GM18868 (cell line): ENCODE data around the gene CYTH3.
"Not testable (repeated sequence)": the region's sequence is repeated elsewhere in the genome, so short reads cannot be mapped to it uniquely, and the experiment has no call there.

ENCODE experiments used
- ATAC-seq: cut with Tn5 transposase; IDR thresholded peaks from one replicate; pipeline ENCODE4 v1.9.1; 2021; ENCODE audit warnings: mild to moderate bottlenecking, moderate library complexity; ENCODE audit not compliant: unreplicated experiment

Gene CYTH3

GRCh38 chr7:6234384-6234783 lies 38.0 kb downstream of the CYTH3 start:
- ATAC-seq, result peak; percentile 89

GRCh38 chr7:6232534-6232933 lies 39.9 kb downstream of the CYTH3 start:
- ATAC-seq, result no peak

GRCh38 chr7:6232116-6232515 lies 40.3 kb downstream of the CYTH3 start:
- no peak for ATAC-seq

- no peak for ATAC-seq
Observed at GRCh38 chr7:6231184-6231583, 41.2 kb downstream of the CYTH3 start.

- not testable (repeated sequence) for ATAC-seq
Observed at GRCh38 chr7:6229284-6229683, 43.1 kb downstream of the CYTH3 start.

- ATAC-seq, result peak; percentile 90
Observed at GRCh38 chr7:6228361-6229229, 43.8 kb downstream of the CYTH3 start.

- no peak for ATAC-seq
Observed at GRCh38 chr7:6227294-6227846, 45.1 kb downstream of the CYTH3 start.

- no peak for ATAC-seq
Observed at GRCh38 chr7:6226194-6226799, 46.1 kb downstream of the CYTH3 start.

GRCh38 chr7:6223411-6223810 lies 49.0 kb downstream of the CYTH3 start:
- ATAC-seq, result not testable (repeated sequence)

- not testable (repeated sequence) for ATAC-seq
Observed at GRCh38 chr7:6223010-6223409, 49.4 kb downstream of the CYTH3 start.

- ATAC-seq, result peak; percentile 70
Observed at GRCh38 chr7:6221340-6222319, 50.8 kb downstream of the CYTH3 start.

GRCh38 chr7:6218329-6218728 lies 54.1 kb downstream of the CYTH3 start:
- ATAC-seq, result no peak

- no peak for ATAC-seq
Observed at GRCh38 chr7:6212008-6212407, 60.4 kb downstream of the CYTH3 start.

- ATAC-seq, result no peak
Observed at GRCh38 chr7:6210621-6211372, 61.6 kb downstream of the CYTH3 start.

- no peak for ATAC-seq
Observed at GRCh38 chr7:6209340-6209739, 63.1 kb downstream of the CYTH3 start.

- no peak for ATAC-seq
Observed at GRCh38 chr7:6208573-6209328, 63.7 kb downstream of the CYTH3 start.

- no peak for ATAC-seq
Observed at GRCh38 chr7:6205971-6206660, 66.3 kb downstream of the CYTH3 start.

GRCh38 chr7:6203381-6203780 lies 69.0 kb downstream of the CYTH3 start:
- no peak for ATAC-seq

GRCh38 chr7:6202117-6202516 lies 70.3 kb downstream of the CYTH3 start:
- ATAC-seq, result no peak
